Vagina (tissue), 2 donors: ENCODE results near the gene CD300A. TPM values are rescaled to one million over a fixed set of nuclear protein-coding genes. Genes with fewer than 3 reads are reported as not detected.

Experiments
- DNase-seq, 2 donors: peaks; one replicate each; pipeline ENCODE4 v3.0.0-alpha.2; 2017; ENCODE audit errors: extremely low spot score in 2 of 2
- H3K27ac ChIP-seq: fragments of 200-600 bp; sonication (generic); one replicate; pipeline ENCODE4 v1.5.1; 2019
- H3K27me3 ChIP-seq: fragments of 200-600 bp; sonication (generic); one replicate; pipeline ENCODE4 v1.5.1; 2019
- H3K36me3 ChIP-seq, 2 donors: fragments of 200-600 bp; sonication (generic); one replicate each; pipeline ENCODE4 v1.5.1; 2017 to 2019
- H3K4me1 ChIP-seq: fragments of 200-600 bp; sonication (generic); one replicate; pipeline ENCODE4 v1.5.1; 2019
- H3K4me3 ChIP-seq, 2 donors: fragments of 200-600 bp; sonication (generic); 1 replicate in 1 of 2; 2 replicates in 1 of 2; pipeline ENCODE4 v1.5.1; 2016 to 2019
- H3K9me3 ChIP-seq: fragments of 200-600 bp; sonication (generic); one replicate; pipeline ENCODE4 v1.5.1; 2019
- CTCF ChIP-seq, 3 experiments: fragments of 450-650 bp in 2 of 3; fragments of 200-600 bp in 1 of 3; sonication (generic) in 1 of 3; IDR thresholded peaks; one replicate each; pipeline ENCODE4 v1.5.1; 2017 to 2019; ENCODE audit warnings: antibody characterized with exemption in 3 of 3, mild to moderate bottlenecking in 2 of 3, moderate library complexity in 2 of 3
- POLR2A ChIP-seq, 2 donors: fragments of 450-650 bp; IDR thresholded peaks; one replicate each; pipeline ENCODE4 v1.6.1; 2017; ENCODE audit warnings: antibody characterized with exemption in 2 of 2, mild to moderate bottlenecking in 2 of 2, moderate library complexity in 2 of 2
- POLR2AphosphoS5 ChIP-seq, 2 donors: sonication (generic); formaldehyde crosslinking; IDR thresholded peaks; one replicate each; pipeline ENCODE4 v1.9.0; 2017; ENCODE audit warnings: antibody characterized with exemption in 2 of 2, mild to moderate bottlenecking in 2 of 2, low read depth in 1 of 2; ENCODE audit not compliant: insufficient read depth in 1 of 2
- intact Hi-C: fragments of 100-400 bp; cut with DNase I; formaldehyde crosslinking; loops from one replicate; pipeline ENCODE4 v1.15.1; 2023
- total RNA-seq: library from RNA; depleted of rRNA; stranded (reverse); fragments of >200 nt; gene quantifications from one replicate; pipeline ENCODE4 v1.2.3, GENCODE V29; 2016

Gene CD300A
- total RNA-seq: 4.2 TPM

GRCh38 chr17:74466111-74466827, at the start of gene CD300A:
CD300A (plus strand) TSS chr17:74466634; CDS start chr17:74466704, 70 bp downstream.
- no peaks in the 10 kb centered on the region for H3K9me3 ChIP-seq
- no peak for TF ChIP-seq POLR2AphosphoS5 (IDR thresholded peaks at IDR 0.05; ENCODE audit: insufficient read depth in 1 of 2, low read depth in 1 of 2)
- peak within 1 kb of the TSS in 1 of 2 donors; percentile 33 for H3K4me3 ChIP-seq
- no peak within 1 kb of the TSS for H3K27ac ChIP-seq
- no peaks in the 10 kb centered on the region for H3K4me1 ChIP-seq
- no peak for DNase-seq
- intact Hi-C loops: no loop called here
- no peaks in the 10 kb centered on the region for H3K36me3 ChIP-seq
- no peaks in the 10 kb centered on the region for H3K27me3 ChIP-seq

DNA sequence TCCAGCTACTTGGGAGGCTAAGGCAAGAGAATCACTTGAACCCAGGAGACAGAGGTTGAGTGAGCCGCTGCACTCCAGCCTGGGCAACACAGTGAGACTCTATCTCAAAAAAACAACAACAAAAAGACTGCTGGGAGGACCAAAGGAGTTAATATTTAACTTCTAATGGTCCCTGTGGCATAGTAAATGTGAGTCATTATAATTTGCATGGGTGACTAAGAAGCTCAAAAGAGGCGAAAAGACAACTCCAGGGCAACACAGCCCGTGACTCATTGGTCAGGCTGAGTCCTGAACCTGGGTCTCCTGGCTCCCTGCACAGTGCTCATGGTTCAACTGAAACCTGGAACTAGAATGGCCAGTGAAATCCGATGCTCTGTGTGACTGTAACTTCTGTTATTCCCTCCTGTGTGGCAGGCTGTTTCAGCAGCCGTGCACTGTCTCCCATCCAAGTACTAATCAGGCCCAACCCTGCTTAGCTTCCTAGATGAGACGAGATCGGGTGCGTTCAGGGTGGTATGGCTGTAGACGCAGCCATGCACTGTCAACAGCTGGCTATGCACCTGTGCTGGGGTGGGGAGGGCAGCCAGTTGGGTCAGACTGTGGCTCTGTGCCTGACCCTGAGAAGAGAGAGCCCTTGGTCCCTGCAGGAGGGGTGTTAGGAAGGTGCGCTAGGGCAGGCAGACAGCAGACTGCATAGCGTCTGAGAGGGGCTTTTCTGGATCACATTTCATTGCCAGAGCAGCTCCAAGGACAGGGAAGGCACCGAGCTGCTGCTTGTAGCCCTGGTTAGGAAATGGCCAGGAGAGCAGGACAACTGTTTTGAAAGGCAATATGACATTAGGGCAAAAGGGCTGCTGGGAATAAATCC, 49.0 kb upstream of the CD300A start:
- H3K4me3 ChIP-seq: no peak overlapping the region
- DNase-seq: no peak
- H3K4me1 ChIP-seq: no peaks in the 10 kb centered on the region
- H3K27me3 ChIP-seq: no peaks in the 10 kb centered on the region
- H3K36me3 ChIP-seq: no peaks in the 10 kb centered on the region
- no peak overlapping the region for H3K27ac ChIP-seq
- TF ChIP-seq POLR2AphosphoS5 (IDR thresholded peaks at IDR 0.05; ENCODE audit: insufficient read depth in 1 of 2, low read depth in 1 of 2): no peak
- TF ChIP-seq CTCF (IDR thresholded peaks at IDR 0.05): no peak
- no peak for TF ChIP-seq POLR2A (IDR thresholded peaks at IDR 0.05)
- no peaks in the 10 kb centered on the region for H3K9me3 ChIP-seq
- intact Hi-C loops: no loop called here

- no peaks in the 10 kb centered on the region for H3K27me3 ChIP-seq
- no peak overlapping the region for H3K27ac ChIP-seq
- no peaks in the 10 kb centered on the region for H3K36me3 ChIP-seq
- DNase-seq: no peak
- H3K9me3 ChIP-seq: no peaks in the 10 kb centered on the region
- no peak for TF ChIP-seq CTCF (IDR thresholded peaks at IDR 0.05)
- no peak for TF ChIP-seq POLR2A (IDR thresholded peaks at IDR 0.05)
- TF ChIP-seq POLR2AphosphoS5 (IDR thresholded peaks at IDR 0.05; ENCODE audit: insufficient read depth in 1 of 2, low read depth in 1 of 2): no peak
- no peaks in the 10 kb centered on the region for H3K4me1 ChIP-seq
- H3K4me3 ChIP-seq: no peak overlapping the region
- intact Hi-C loops: no loop called here
These were observed 46.5 kb upstream of the CD300A start for GRCh38 chr17:74419928-74420411.

DNA sequence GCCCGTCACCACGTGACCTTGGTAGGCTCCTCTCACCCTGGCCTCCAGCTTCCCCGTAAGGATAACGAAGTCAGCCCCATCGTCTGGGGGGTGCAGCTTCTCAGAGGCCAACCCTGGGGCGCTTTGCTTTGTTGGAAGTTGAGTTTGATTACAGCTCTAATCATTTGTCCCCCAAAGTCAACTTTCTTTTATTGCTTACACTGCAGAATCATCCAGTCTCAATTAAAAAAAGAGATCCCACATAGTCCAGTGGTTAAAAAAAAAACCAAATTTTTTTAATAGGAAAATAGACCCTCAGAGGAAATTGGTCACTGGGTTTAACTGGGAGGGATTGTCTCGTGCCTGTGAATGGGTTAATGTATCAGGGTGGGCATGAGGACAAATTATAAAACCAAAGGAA, 42.3 kb upstream of the CD300A start:
- Histone ChIP-seq H3K27me3 (no peaks in the 10 kb centered on the region), H3K9me3 (no peaks in the 10 kb centered on the region), H3K4me3 (no peak overlapping the region), H3K36me3 (no peaks in the 10 kb centered on the region), H3K27ac (no peak overlapping the region), H3K4me1 (peaks cover 6% of the 10 kb centered on the region)
- no peak for DNase-seq
- no peak for TF ChIP-seq POLR2A (IDR thresholded peaks at IDR 0.05)
- intact Hi-C loops: no loop called here

- no peak for TF ChIP-seq CTCF (IDR thresholded peaks at IDR 0.05)
- no peak for TF ChIP-seq POLR2AphosphoS5 (IDR thresholded peaks at IDR 0.05; ENCODE audit: insufficient read depth in 1 of 2, low read depth in 1 of 2)
- TF ChIP-seq POLR2A (IDR thresholded peaks at IDR 0.05): no peak
- no peak overlapping the region for H3K4me3 ChIP-seq
- H3K4me1 ChIP-seq: peaks cover 9% of the 10 kb centered on the region
- intact Hi-C loops: no loop called here
- no peaks in the 10 kb centered on the region for H3K9me3 ChIP-seq
- no peak overlapping the region for H3K27ac ChIP-seq
- no peaks in the 10 kb centered on the region for H3K27me3 ChIP-seq
- no peak for DNase-seq
- no peaks in the 10 kb centered on the region for H3K36me3 ChIP-seq
These were observed 41.8 kb upstream of the CD300A start for GRCh38 chr17:74424657-74425056.
